SU-DHL-6 (cell line): ENCODE measurements around the gene ZBTB21.

Experiments
- H2AFZ ChIP-seq: fragments of 200-600 bp; sonication (generic); 2 replicates; pipeline ENCODE4 v1.6.1; 2014; ENCODE audit warnings: low read depth, mild to moderate bottlenecking, moderate library complexity, mixed read lengths, antibody characterized with exemption, low read length; ENCODE audit not compliant: severe bottlenecking
- H3F3A ChIP-seq: fragments of 200-600 bp; shearing (Covaris generic); 2 replicates; pipeline ENCODE4 v1.6.0; 2016; ENCODE audit warnings: antibody characterized with exemption, mild to moderate bottlenecking; ENCODE audit not compliant: insufficient read depth
- H3K27ac ChIP-seq: fragments of 200-600 bp; sonication (generic); 2 replicates; pipeline ENCODE4 v1.5.1; 2016; ENCODE audit warnings: low read depth, mild to moderate bottlenecking, low read length, moderate library complexity, mixed read lengths
- H3K27me3 ChIP-seq: fragments of 200-600 bp; sonication (generic), shearing (Covaris generic); 2 replicates; pipeline ENCODE4 v1.6.0; 2014; ENCODE audit warnings: mild to moderate bottlenecking, low read length
- H3K36me3 ChIP-seq: fragments of 200-600 bp; sonication (generic); 2 replicates; pipeline ENCODE4 v1.6.1; 2014; ENCODE audit warnings: mild to moderate bottlenecking, low read length, mixed read lengths
- H3K4me2 ChIP-seq: fragments of 300-600, 200-600 bp; shearing (Covaris generic), sonication (generic); 2 replicates; pipeline ENCODE4 v1.6.0; 2014; ENCODE audit warnings: low read length, low read depth, mild to moderate bottlenecking; ENCODE audit not compliant: poor library complexity, severe bottlenecking
- H3K4me3 ChIP-seq: fragments of 200-600 bp; sonication (generic); 2 replicates; pipeline ENCODE4 v1.5.1; 2014; ENCODE audit warnings: antibody characterized with exemption, low read length, mild to moderate bottlenecking, mixed read lengths; ENCODE audit not compliant: insufficient read depth, poor library complexity, severe bottlenecking
- H3K79me2 ChIP-seq: fragments of 200-600 bp; sonication (generic); 2 replicates; pipeline ENCODE4 v1.6.1; 2014; ENCODE audit warnings: mild to moderate bottlenecking, low read length, moderate library complexity; ENCODE audit not compliant: insufficient read depth
- H3K9ac ChIP-seq: fragments of 200-600 bp; sonication (generic); 2 replicates; pipeline ENCODE4 v1.7.0; 2014; ENCODE audit warnings: mild to moderate bottlenecking, low read length
- H3K9me2 ChIP-seq: fragments of 200-600 bp; sonication (generic); replicated peaks from 2 replicates; pipeline ENCODE4 v1.6.1; 2014; ENCODE audit warnings: low read length; ENCODE audit not compliant: insufficient read depth
- H3K9me3 ChIP-seq: fragments of 200-600 bp; sonication (generic); 2 replicates; pipeline ENCODE4 v1.6.1; 2014; ENCODE audit warnings: low read length, mixed read lengths; ENCODE audit not compliant: insufficient read depth
- H4K20me1 ChIP-seq: fragments of 200-600 bp; sonication (generic); 2 replicates; pipeline ENCODE4 v1.6.1; 2014; ENCODE audit warnings: low read depth, mild to moderate bottlenecking, antibody characterized with exemption, low read length, moderate library complexity, mixed read lengths
- EZH2phosphoT487 ChIP-seq: fragments of 200-600 bp; sonication (generic), shearing (Covaris generic); conservative IDR thresholded peaks from 2 replicates; pipeline ENCODE4 v1.6.1; 2018; ENCODE audit warnings: mild to moderate bottlenecking, antibody characterized with exemption, low read length, moderate library complexity, mixed read lengths
- TF ChIP-seq, protein P1 (sequence below): fragments of 200-600 bp; sonication (generic); IDR thresholded peaks from one replicate; pipeline ENCODE4 v1.5.1; 2017; ENCODE audit warnings: antibody characterized with exemption, mild to moderate bottlenecking, low read length, moderate library complexity; ENCODE audit not compliant: insufficient read depth, poor library complexity, severe bottlenecking

Gene ZBTB21

GRCh38 chr21:42022091-42022430 is 11.9 kb upstream of the ZBTB21 start:
- H3K27ac ChIP-seq, result no peak overlapping the region
- H3K9me3 ChIP-seq, result no peaks in the 10 kb centered on the region
- no peaks in the 10 kb centered on the region for H4K20me1 ChIP-seq
- no peak overlapping the region for H3K4me2 ChIP-seq
- no peaks in the 10 kb centered on the region for H3K27me3 ChIP-seq
- H2AFZ ChIP-seq, result no peak overlapping the region
- no peaks in the 10 kb centered on the region for H3K36me3 ChIP-seq
- H3K4me3 ChIP-seq, result no peak overlapping the region
- H3K79me2 ChIP-seq, result no peaks in the 10 kb centered on the region
- H3K9ac ChIP-seq, result no peak overlapping the region
- H3F3A ChIP-seq, result no peaks in the 10 kb centered on the region
- TF ChIP-seq, protein P1, sequence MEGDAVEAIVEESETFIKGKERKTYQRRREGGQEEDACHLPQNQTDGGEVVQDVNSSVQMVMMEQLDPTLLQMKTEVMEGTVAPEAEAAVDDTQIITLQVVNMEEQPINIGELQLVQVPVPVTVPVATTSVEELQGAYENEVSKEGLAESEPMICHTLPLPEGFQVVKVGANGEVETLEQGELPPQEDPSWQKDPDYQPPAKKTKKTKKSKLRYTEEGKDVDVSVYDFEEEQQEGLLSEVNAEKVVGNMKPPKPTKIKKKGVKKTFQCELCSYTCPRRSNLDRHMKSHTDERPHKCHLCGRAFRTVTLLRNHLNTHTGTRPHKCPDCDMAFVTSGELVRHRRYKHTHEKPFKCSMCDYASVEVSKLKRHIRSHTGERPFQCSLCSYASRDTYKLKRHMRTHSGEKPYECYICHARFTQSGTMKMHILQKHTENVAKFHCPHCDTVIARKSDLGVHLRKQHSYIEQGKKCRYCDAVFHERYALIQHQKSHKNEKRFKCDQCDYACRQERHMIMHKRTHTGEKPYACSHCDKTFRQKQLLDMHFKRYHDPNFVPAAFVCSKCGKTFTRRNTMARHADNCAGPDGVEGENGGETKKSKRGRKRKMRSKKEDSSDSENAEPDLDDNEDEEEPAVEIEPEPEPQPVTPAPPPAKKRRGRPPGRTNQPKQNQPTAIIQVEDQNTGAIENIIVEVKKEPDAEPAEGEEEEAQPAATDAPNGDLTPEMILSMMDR, result no peak
- no peak for TF ChIP-seq EZH2phosphoT487
- no peaks in the 10 kb centered on the region for H3K9me2 ChIP-seq

- no peaks in the 10 kb centered on the region for H3K36me3 ChIP-seq
Measured at GRCh38 chr21:42021371-42022090, 11.4 kb upstream of the ZBTB21 start.

GRCh38 chr21:42019706-42020105 is 9.5 kb upstream of the ZBTB21 start:
- Histone ChIP-seq H3K27me3 (no peaks in the 10 kb centered on the region), H3K27ac (no peak overlapping the region), H3K36me3 (no peaks in the 10 kb centered on the region), H2AFZ (no peak overlapping the region), H3K4me3 (no peak overlapping the region), H3F3A (no peaks in the 10 kb centered on the region), H3K9me2 (no peaks in the 10 kb centered on the region), H3K79me2 (no peaks in the 10 kb centered on the region), H3K9ac (no peak overlapping the region), H3K4me2 (no peak overlapping the region), H3K9me3 (no peaks in the 10 kb centered on the region), H4K20me1 (no peaks in the 10 kb centered on the region)
- TF ChIP-seq, protein P1, result no peak
- no peak for TF ChIP-seq EZH2phosphoT487

More at GRCh38 chr21:42021371-42022090, 11.4 kb upstream of the ZBTB21 start:
- no peaks in the 10 kb centered on the region for H4K20me1 ChIP-seq
- H2AFZ ChIP-seq, result no peak overlapping the region
- H3K27me3 ChIP-seq, result no peaks in the 10 kb centered on the region
- no peaks in the 10 kb centered on the region for H3K9me3 ChIP-seq
- no peaks in the 10 kb centered on the region for H3K79me2 ChIP-seq
- H3K9ac ChIP-seq, result no peak overlapping the region
- no peak overlapping the region for H3K27ac ChIP-seq
- H3K4me3 ChIP-seq, result no peak overlapping the region
- H3K4me2 ChIP-seq, result no peak overlapping the region
- H3F3A ChIP-seq, result no peaks in the 10 kb centered on the region
- H3K9me2 ChIP-seq, result no peaks in the 10 kb centered on the region
- TF ChIP-seq, protein P1, result no peak
- TF ChIP-seq EZH2phosphoT487, result no peak
